HepG2 (cell line): ENCODE results near the gene TNFAIP8L3. TPM values are rescaled to one million over a fixed set of nuclear protein-coding genes. Genes with fewer than 3 reads are reported as not detected.

Source experiments
- ATAC-seq: fragments of 200-7000 bp; cut with Tn5 transposase; 3 replicates; pipeline ENCODE4 v1.9.1; 2020; ENCODE audit warnings: mild to moderate bottlenecking, moderate library complexity
- BruUV-seq: library from RNA; stranded (reverse); fragments of 400-500 nt; replicated peaks from 2 replicates; lab custom pipeline; 2021; lab: Mats Ljungman, UMichigan
- CTCF ChIA-PET: fragments of 300-600 bp; formaldehyde crosslinking; extraction: SDS; loops from one replicate; lab custom pipeline; 2021; ENCODE audit warnings: low total read pairs, inconsistent platforms, low intra/inter-chr PET ratio; lab: Yijun Ruan, JAX
- POLR2A ChIA-PET: fragments of 350-600 bp; sonication (Branson Sonifier 250); formaldehyde crosslinking; loops from one replicate; lab custom pipeline; 2020; ENCODE audit warnings: antibody characterized with exemption, inconsistent platforms; lab: Yijun Ruan, JAX
- DNase-seq: peaks from one replicate; pipeline ENCODE4 v3.0.0-alpha.2; 2015; ENCODE audit warnings: low spot score
- FAIRE-seq: peaks from 3 replicates; lab custom pipeline; 2011; peaks lifted over from hg19 to GRCh38; lab: Jason Lieb, UNC
- H2AFZ ChIP-seq: one replicate; pipeline ENCODE4 v1.6.1; 2011; ENCODE audit warnings: low read length, inconsistent platforms
- H3K27ac ChIP-seq: fragments of 300-600 bp; 3 replicates; pipeline ENCODE4 v1.8.0; 2011; ENCODE audit warnings: mixed run types, mild to moderate bottlenecking, mixed read lengths, low read length, inconsistent platforms; ENCODE audit not compliant: insufficient read depth; ENCODE audit errors: extremely low read length
- H3K27me3 ChIP-seq, 2 experiments: fragments of 200-600 bp in 1 of 2; 2 replicates in 1 of 2; 3 replicates in 1 of 2; pipeline versions ENCODE4 v1.6.0 to v1.8.0; 2011; ENCODE audit warnings: low read length in 2 of 2, mild to moderate bottlenecking in 2 of 2, moderate library complexity in 2 of 2, inconsistent platforms in 1 of 2; ENCODE audit not compliant: insufficient read depth in 2 of 2, control insufficient read depth in 1 of 2
- H3K36me3 ChIP-seq, 2 experiments: fragments of 200-600 bp in 1 of 2; replicated peaks in 1 of 2; 2 replicates in 1 of 2; 3 replicates in 1 of 2; pipeline versions ENCODE4 v1.5.1 to v1.8.0; 2011; ENCODE audit warnings: low read length in 2 of 2, inconsistent platforms in 1 of 2; ENCODE audit not compliant: insufficient read depth in 2 of 2, control insufficient read depth in 1 of 2
- H3K4me1 ChIP-seq: 2 replicates; pipeline ENCODE4 v1.5.1; 2012; ENCODE audit warnings: low read length, inconsistent platforms; ENCODE audit not compliant: insufficient read depth
- H3K4me2 ChIP-seq: 2 replicates; pipeline ENCODE4 v1.6.0; 2011; ENCODE audit warnings: low read depth, low read length, inconsistent platforms
- H3K4me3 ChIP-seq, 3 experiments: fragments of 200-600 bp in 1 of 3; sonication (generic), shearing (Covaris generic) in 1 of 3; replicated peaks in 1 of 3; 2 replicates each; pipeline ENCODE4 v1.5.1; 2011 to 2016; ENCODE audit warnings: low read length in 3 of 3, inconsistent platforms in 2 of 3, low read depth in 2 of 3, mild to moderate bottlenecking in 2 of 3, control low read depth in 1 of 3, mixed read lengths in 1 of 3; ENCODE audit not compliant: insufficient read depth in 1 of 3
- H3K79me2 ChIP-seq: one replicate; pipeline ENCODE4 v1.6.1; 2011; ENCODE audit warnings: low read length, inconsistent platforms; ENCODE audit not compliant: insufficient read depth
- H3K9ac ChIP-seq: 2 replicates; pipeline ENCODE4 v1.6.0; 2011; ENCODE audit warnings: mild to moderate bottlenecking, low read depth, low read length, inconsistent platforms; ENCODE audit not compliant: insufficient read depth
- H3K9me3 ChIP-seq: 2 replicates; pipeline ENCODE4 v1.5.1; 2012; ENCODE audit warnings: mild to moderate bottlenecking, low read length
- H4K20me1 ChIP-seq: 2 replicates; pipeline ENCODE4 v1.6.0; 2011; ENCODE audit warnings: inconsistent platforms, mild to moderate bottlenecking, low read length, moderate library complexity; ENCODE audit not compliant: insufficient read depth
- ATF7-NPFF ChIP-seq: sonication (generic); formaldehyde crosslinking; IDR thresholded peaks from 2 replicates; pipeline ENCODE4 v1.8.1; 2023; ENCODE audit warnings: mild to moderate bottlenecking, low read depth, missing genetic modification reagents, moderate library complexity
- GABPA ChIP-seq, 2 experiments: IDR thresholded peaks; 2 replicates each; pipeline ENCODE4 v1.6.1; 2011 to 2016; ENCODE audit warnings: low read depth in 2 of 2, low read length in 1 of 2, missing biosample characterization in 1 of 2, missing genetic modification characterization in 1 of 2
- KDM4B ChIP-seq: sonication (generic); formaldehyde crosslinking; IDR thresholded peaks from 2 replicates; pipeline ENCODE4 v1.4.0; 2020; ENCODE audit warnings: missing genetic modification reagents
- MAZ ChIP-seq, 2 experiments: sonication (generic) in 1 of 2; formaldehyde crosslinking in 1 of 2; IDR thresholded peaks; 2 replicates each; pipeline versions ENCODE4 v1.5.0 to v1.6.1; 2012 to 2020; ENCODE audit warnings: low read depth in 2 of 2, mild to moderate bottlenecking in 2 of 2, borderline replicate concordance in 1 of 2, improper control_type of control experiment in 1 of 2, low read length in 1 of 2, missing genetic modification reagents in 1 of 2, moderate library complexity in 1 of 2
- PAF1 ChIP-seq: IDR thresholded peaks from 2 replicates; pipeline ENCODE4 v1.6.1; 2016; ENCODE audit warnings: missing genetic modification reagents, missing compliant biosample characterization
- TBP ChIP-seq: sonication (generic); formaldehyde crosslinking; IDR thresholded peaks from 2 replicates; pipeline ENCODE4 v1.5.0; 2020; ENCODE audit warnings: missing genetic modification reagents
- ZNF589 ChIP-seq: sonication (generic); formaldehyde crosslinking; conservative IDR thresholded peaks from 2 replicates; pipeline ENCODE4 v1.8.0; 2022; ENCODE audit warnings: mild to moderate bottlenecking, moderate library complexity, missing genetic modification reagents
- ZNF782 ChIP-seq: sonication (generic); formaldehyde crosslinking; IDR thresholded peaks from 2 replicates; pipeline ENCODE4 v1.4.0; 2020; ENCODE audit warnings: missing genetic modification reagents, mild to moderate bottlenecking, borderline replicate concordance
- WGBS: methylation state at CpG from one replicate; pipeline ENCODE4 v1.1.6; 2017; ENCODE audit warnings: low lambda C conversion rate; 5-methylcytosine and 5-hydroxymethylcytosine counted together
- in situ Hi-C: cut with HindIII; loops from 2 replicates; pipeline ENCODE4 v1.10.0; 2017; ENCODE audit warnings: low pct_unique_long_range_greater_than_20kb; ENCODE audit not compliant: extremely low pct_ligation_motif_present
- intact Hi-C: fragments of 100-400 bp; cut with micrococcal nuclease; formaldehyde crosslinking; loops from one replicate; pipeline ENCODE4 v1.10.0; 2022; ENCODE audit not compliant: unreplicated experiment
- polyA plus RNA-seq, 8 experiments: library from polyadenylated mRNA; depleted of rRNA in 3 of 8; stranded (reverse) in 7 of 8; unstranded in 1 of 8; fragments of >200 nt; fragmentation: Illumina TruSeq in 4 of 8; extraction: Trizol in 4 of 8; gene quantifications; 2 replicates each; pipeline versions ENCODE4 v1.2.1 to v1.2.3, GENCODE V29; 2011 to 2016; ENCODE audit warnings: low read depth in 4 of 8, missing spikeins in 1 of 8, mixed read lengths in 1 of 8; ENCODE audit not compliant: insufficient read depth in 1 of 8
- total RNA-seq, 5 experiments: library from RNA; depleted of rRNA; stranded (reverse); fragments of >200 nt; fragmentation: Illumina TruSeq; extraction: Trizol; gene quantifications; 2 replicates each; pipeline ENCODE4 v1.2.3, GENCODE V29; 2016; ENCODE audit warnings: low read depth in 1 of 5
- TF ChIP-seq, protein P1 (sequence below): sonication (generic); formaldehyde crosslinking; IDR thresholded peaks from 2 replicates; pipeline ENCODE4 v1.5.0; 2020; ENCODE audit warnings: missing genetic modification reagents

TNFAIP8L3 gene
- total and polyA plus RNA-seq, 2 of the 13 experiments (the other 11 are each of a cell fraction or from before 2014, with no cell fraction given): 0.15 to 4.0 TPM

DNA sequence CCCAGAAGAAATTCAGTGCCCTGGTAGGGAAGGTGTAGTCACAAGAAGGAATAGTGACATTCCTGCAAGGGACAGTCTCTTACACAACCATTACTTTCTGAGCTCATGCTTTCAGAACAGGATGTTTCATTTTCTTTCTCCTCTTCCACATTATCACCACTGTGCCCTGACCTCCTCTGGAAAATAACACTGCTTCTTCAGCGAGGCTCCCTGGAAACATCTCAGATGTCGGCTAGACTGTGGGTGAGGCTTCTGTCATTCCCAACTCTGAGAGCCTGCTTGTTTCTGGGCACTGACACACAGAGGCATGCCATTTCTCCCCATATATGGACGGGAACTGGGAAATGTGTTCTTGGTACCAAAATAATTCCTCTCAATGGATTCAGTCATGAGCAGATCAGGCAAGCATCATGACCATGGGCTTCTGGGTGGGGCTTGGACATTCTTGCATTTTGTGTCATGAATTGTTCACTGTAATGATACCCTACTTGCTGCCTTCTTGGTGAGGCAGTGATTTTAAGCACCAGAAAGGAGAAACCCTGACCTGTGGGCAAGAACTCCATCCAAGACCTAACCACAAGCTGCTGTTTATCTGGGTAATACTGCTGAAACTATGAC, 14.3 kb upstream of the TNFAIP8L3 start:
- intact Hi-C loops: no loop called here
- Histone ChIP-seq H2AFZ (no peak overlapping the region), H3K27ac (no peak overlapping the region), H3K27me3 (no peaks in the 10 kb centered on the region), H3K36me3 (no peaks in the 10 kb centered on the region), H3K4me3 (no peak overlapping the region), H3K9ac (no peak overlapping the region), H3K79me2 (peaks cover 2% of the 10 kb centered on the region), H3K4me1 (no peaks in the 10 kb centered on the region), H3K4me2 (no peak overlapping the region), H4K20me1 (no peaks in the 10 kb centered on the region), H3K9me3 (no peaks in the 10 kb centered on the region)
- ChIA-PET CTCF (no interaction called here), POLR2A (no interaction called here)
- in situ Hi-C loops: no loop called here
- ATAC-seq (no peak), DNase-seq (no peak), FAIRE-seq (no peak)
- 100% methylated on average over 3 of the region's 3 CpGs for WGBS
- no TSS peak for BruUV-seq
- TF ChIP-seq TBP (CRISPR knock-in tag): no peak
- TF ChIP-seq ZNF589 (CRISPR knock-in tag): no peak

DNA sequence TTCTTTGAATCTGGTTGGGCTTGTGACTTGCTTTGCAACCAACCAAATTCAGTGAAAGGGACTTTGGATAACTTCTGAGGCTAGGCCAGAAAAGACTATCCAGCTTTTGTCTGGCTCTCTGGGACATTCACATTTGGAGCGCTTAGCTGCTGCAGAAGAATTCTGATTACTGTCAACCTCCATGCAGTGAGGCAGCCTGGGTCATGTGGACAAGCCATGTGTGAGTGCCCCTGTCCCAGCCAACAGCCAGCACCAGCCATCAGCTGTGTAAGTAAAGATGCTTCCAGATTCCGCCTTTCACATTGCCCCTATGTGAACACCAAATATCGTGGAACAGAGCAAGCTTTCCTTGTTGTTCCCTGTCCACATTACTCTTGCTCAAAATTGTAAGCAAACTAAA, 12.9 kb upstream of the TNFAIP8L3 start:
- no peak overlapping the region for H3K9ac ChIP-seq
- ChIA-PET CTCF (no interaction called here), POLR2A (no interaction called here)
- no peak overlapping the region for H3K4me3 ChIP-seq
- no TSS peak for BruUV-seq
- in situ Hi-C loops (no loop called here), intact Hi-C loops (no loop called here)
- no peak overlapping the region for H3K4me2 ChIP-seq
- no peaks in the 10 kb centered on the region for H3K27me3 ChIP-seq
- DNase-seq: no peak
- WGBS: 98% methylated on average over 3 of the region's 3 CpGs
- H3K4me1 ChIP-seq: no peaks in the 10 kb centered on the region
- ATAC-seq: no peak
- peaks cover 2% of the 10 kb centered on the region for H3K79me2 ChIP-seq
- no peak overlapping the region for H2AFZ ChIP-seq
- no peak for FAIRE-seq
- H3K27ac ChIP-seq: no peak overlapping the region
- H4K20me1 ChIP-seq: no peaks in the 10 kb centered on the region
- H3K36me3 ChIP-seq: no peaks in the 10 kb centered on the region
- no peaks in the 10 kb centered on the region for H3K9me3 ChIP-seq
- no peak for TF ChIP-seq PAF1
- TF ChIP-seq, protein P1, sequence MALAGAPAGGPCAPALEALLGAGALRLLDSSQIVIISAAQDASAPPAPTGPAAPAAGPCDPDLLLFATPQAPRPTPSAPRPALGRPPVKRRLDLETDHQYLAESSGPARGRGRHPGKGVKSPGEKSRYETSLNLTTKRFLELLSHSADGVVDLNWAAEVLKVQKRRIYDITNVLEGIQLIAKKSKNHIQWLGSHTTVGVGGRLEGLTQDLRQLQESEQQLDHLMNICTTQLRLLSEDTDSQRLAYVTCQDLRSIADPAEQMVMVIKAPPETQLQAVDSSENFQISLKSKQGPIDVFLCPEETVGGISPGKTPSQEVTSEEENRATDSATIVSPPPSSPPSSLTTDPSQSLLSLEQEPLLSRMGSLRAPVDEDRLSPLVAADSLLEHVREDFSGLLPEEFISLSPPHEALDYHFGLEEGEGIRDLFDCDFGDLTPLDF (CRISPR knock-in tag): no peak
- no peak for TF ChIP-seq MAZ (IDR thresholded peaks at IDR 0.05; ENCODE audit: borderline replicate concordance, low read depth, low read length)
- TF ChIP-seq MAZ (CRISPR knock-in tag; IDR thresholded peaks at IDR 0.05; ENCODE audit: low read depth): no peak
- TF ChIP-seq KDM4B: no peak
- no peak for TF ChIP-seq GABPA (IDR thresholded peaks at IDR 0.05; ENCODE audit: low read depth, low read length)
- no peak for TF ChIP-seq GABPA (CRISPR knock-in tag; IDR thresholded peaks at IDR 0.05; ENCODE audit: low read depth)
- no peak for TF ChIP-seq ATF7-NPFF (CRISPR knock-in tag)
- no peak for TF ChIP-seq ZNF782 (CRISPR knock-in tag)
